ENCODE results near the gene RNASE3.
"Not testable (repeated sequence)": the region's sequence is repeated elsewhere in the genome, so short reads cannot be mapped to it uniquely, and the experiment has no call there.

Gene RNASE3

DNA sequence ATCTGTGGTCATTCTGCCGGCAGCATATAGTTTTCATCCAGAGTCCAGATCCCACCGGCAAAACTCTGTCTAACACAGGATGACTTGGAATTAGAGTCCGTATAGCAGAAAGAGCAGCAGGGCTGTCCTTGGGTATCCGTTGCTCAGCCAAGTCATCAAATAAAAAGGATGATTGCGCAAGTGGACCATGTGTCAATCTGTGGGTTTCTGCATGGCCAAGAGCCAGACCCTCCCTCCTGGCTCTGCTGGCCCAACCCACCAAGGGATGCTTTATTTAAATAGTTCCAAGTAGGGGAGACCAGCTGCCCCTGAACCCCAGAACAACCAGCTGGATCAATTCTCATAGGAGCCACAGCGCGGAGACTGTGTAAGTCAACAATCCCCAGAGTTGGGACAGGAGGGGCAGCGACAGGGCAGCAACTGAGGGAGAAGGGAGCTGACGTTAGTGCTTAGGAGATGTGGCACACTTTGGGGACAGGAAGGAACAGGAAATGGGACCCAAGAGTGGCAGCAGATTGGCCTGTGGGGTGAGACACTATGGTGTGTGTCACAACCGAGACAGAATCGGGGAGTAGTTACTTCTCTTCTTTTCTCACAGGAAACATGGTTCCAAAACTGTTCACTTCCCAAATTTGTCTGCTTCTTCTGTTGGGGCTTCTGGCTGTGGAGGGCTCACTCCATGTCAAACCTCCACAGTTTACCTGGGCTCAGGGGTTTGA is 28.0 kb downstream of the RNASE3 start:
- not testable (repeated sequence) for DNase-seq (ENCODE audit: low spot score)

DNA sequence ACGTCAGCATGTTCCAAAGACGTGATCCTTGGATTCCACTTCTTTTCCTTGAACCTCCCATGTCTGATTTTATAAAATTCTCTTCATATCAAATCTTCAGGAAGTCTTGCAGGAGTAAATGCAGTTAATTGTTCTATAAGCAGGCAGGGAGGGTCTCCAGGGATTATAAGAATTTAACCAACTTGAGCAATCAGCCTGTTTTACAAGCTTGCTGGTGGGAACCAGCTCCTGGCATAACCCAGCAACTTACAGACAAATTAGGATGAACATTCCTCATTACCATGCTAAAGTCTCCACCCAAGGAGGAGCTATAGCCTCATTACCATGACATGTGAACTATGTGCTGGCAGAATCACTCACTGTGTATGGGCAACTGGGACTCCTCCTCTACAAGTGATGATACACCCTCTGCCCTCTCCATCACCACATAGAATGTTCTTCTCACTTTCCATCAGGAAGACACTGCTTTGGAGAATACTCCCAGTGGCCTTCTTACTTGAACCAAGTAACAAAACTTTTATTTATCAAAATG is 32.6 kb downstream of the RNASE3 start:
- not testable (repeated sequence) for DNase-seq (ENCODE audit: low spot score)

DNA sequence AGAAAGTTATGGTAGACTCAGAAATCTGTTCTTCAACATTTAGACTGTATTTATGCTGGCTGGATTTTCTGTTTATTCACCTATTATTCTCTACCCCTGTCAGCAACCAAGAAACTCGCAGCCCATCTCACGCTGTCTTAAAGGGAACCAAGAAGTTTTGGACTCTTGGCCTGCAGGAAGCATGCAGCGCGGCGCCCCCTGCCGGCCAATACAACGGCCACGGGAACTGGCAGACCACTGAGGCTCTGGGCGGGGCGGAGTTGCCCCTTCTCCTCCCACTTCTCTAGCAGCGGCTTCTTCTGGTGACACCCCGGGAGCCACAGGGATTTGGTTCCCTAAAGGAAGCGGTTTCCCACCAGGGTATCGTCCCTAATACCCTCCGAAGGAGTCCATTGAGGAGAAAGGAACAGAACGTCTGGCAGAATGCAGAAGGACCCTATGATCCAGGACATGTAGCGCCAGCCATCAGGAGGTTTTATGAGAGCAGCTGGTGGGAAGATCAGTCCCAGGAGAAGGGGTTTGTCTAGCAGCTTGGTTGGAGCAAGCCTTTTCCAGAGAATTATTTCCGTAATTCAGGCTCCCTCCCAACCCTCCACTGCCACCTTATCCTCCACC is 43.1 kb downstream of the RNASE3 start:
- DNase-seq (ENCODE audit: low spot score): no peak

DNA sequence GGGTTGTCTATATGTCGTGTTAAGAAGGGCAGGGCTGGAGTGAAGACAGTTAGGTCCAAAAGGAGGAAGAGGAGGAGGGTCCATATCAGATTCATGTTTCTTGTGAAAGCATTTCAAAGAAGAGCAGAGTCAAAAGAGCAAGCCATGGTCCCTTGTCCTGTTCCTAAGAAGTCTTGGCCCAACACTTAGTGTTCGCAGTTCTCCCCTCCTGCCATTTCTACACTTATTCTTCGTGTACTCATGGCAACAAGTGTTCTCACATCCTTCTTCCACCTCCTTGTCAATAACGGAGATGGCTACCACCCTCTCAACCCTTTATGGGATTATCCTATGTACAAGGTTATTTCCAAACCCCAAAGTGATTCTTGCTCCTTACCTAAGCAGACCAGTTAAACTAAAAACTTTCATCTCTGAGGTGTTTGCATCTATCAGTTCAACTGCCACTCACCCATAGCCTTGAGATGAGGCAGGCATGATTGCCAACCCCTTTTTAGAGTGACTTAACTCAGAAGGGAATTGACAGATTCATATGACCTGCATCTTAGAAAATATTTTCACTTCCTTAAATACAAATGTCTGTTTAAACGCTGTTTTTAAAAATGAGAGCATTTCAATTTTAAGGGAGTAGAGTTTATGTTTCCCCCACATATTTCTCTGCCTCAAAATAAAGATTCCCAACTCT is 44.3 kb downstream of the RNASE3 start:
- no peak for DNase-seq (ENCODE audit: low spot score)
